ENCODE measurements around the gene MAP3K12. TPM values are rescaled to one million over a fixed set of nuclear protein-coding genes. Genes with fewer than 3 reads are reported as not detected.

MAP3K12 gene
- total RNA-seq, 1 experiment from 2014 or later = 11.6 TPM

DNA sequence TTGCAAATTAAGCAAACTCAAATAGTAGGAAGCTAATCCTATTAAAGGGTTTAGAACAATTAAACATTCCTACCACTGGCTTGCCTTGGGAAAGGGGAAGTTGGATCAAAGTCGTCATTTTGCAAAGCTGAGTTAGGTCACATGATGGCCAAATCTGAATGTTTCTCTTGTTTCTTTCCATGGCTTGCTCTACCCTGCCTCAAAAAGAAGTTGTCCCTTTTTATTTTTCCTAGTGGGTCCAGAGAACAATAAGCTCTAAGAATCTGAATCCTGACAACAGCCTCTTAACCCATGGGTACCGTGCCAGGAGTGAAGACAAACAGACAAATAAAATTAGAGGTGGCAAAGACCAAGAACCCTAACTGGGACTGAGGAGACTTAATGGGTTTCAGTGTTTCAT is 34.2 kb upstream of the MAP3K12 start:
- Histone ChIP-seq H3K27ac (ENCODE audit: low read depth, low read length, poor library complexity, severe bottlenecking) (no peak overlapping the region), H3K27me3 (replicated peaks; ENCODE audit: insufficient read depth, low read depth, low read length, poor library complexity) (no peaks in the 10 kb centered on the region), H3K36me3 (ENCODE audit: insufficient read depth, low read length, poor library complexity, severe bottlenecking) (peaks cover 47% of the 10 kb centered on the region), H3K4me1 (ENCODE audit: insufficient read depth, low read length, poor library complexity, severe bottlenecking) (peaks cover 3% of the 10 kb centered on the region), H3K4me3 (ENCODE audit: low read depth, low read length, poor library complexity, severe bottlenecking) (no peak overlapping the region), H3K9me3 (ENCODE audit: low read depth, low read length, poor library complexity, severe bottlenecking) (no peaks in the 10 kb centered on the region)
- no peak for DNase-seq (ENCODE audit: low spot score)
- ChIA-PET CTCF (no interaction called here), POLR2A (ENCODE audit: low non-redundant PET) (no interaction called here)
- no TSS peak for BruUV-seq (replicated peaks)
- intact Hi-C loops (cut with micrococcal nuclease; ENCODE audit: unreplicated experiment) = no loop called here
- TF ChIP-seq, protein P1, sequence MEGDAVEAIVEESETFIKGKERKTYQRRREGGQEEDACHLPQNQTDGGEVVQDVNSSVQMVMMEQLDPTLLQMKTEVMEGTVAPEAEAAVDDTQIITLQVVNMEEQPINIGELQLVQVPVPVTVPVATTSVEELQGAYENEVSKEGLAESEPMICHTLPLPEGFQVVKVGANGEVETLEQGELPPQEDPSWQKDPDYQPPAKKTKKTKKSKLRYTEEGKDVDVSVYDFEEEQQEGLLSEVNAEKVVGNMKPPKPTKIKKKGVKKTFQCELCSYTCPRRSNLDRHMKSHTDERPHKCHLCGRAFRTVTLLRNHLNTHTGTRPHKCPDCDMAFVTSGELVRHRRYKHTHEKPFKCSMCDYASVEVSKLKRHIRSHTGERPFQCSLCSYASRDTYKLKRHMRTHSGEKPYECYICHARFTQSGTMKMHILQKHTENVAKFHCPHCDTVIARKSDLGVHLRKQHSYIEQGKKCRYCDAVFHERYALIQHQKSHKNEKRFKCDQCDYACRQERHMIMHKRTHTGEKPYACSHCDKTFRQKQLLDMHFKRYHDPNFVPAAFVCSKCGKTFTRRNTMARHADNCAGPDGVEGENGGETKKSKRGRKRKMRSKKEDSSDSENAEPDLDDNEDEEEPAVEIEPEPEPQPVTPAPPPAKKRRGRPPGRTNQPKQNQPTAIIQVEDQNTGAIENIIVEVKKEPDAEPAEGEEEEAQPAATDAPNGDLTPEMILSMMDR (conservative IDR thresholded peaks at IDR 0.05; ENCODE audit: low read depth, low read length) = no peak
- no peak for TF ChIP-seq EZH2 (IDR thresholded peaks at IDR 0.05; ENCODE audit: borderline replicate concordance, low read depth, low read length, poor library complexity, severe bottlenecking)

- H3K4me3 ChIP-seq (ENCODE audit: low read depth, low read length, poor library complexity, severe bottlenecking) = no peak overlapping the region
- TF ChIP-seq, protein P1 (conservative IDR thresholded peaks at IDR 0.05; ENCODE audit: low read depth, low read length) = no peak
- no peak for TF ChIP-seq EZH2 (IDR thresholded peaks at IDR 0.05; ENCODE audit: borderline replicate concordance, low read depth, low read length, poor library complexity, severe bottlenecking)
- H3K9me3 ChIP-seq (ENCODE audit: low read depth, low read length, poor library complexity, severe bottlenecking) = no peaks in the 10 kb centered on the region
- H3K27me3 ChIP-seq (replicated peaks; ENCODE audit: insufficient read depth, low read depth, low read length, poor library complexity) = no peaks in the 10 kb centered on the region
- peaks cover 47% of the 10 kb centered on the region for H3K36me3 ChIP-seq (ENCODE audit: insufficient read depth, low read length, poor library complexity, severe bottlenecking)
- ChIA-PET CTCF (no interaction called here), POLR2A (ENCODE audit: low non-redundant PET) (no interaction called here)
- no peaks in the 10 kb centered on the region for H3K4me1 ChIP-seq (ENCODE audit: insufficient read depth, low read length, poor library complexity, severe bottlenecking)
- DNase-seq (ENCODE audit: low spot score) = no peak
- intact Hi-C loops (cut with micrococcal nuclease; ENCODE audit: unreplicated experiment) = no loop called here
- H3K27ac ChIP-seq (ENCODE audit: low read depth, low read length, poor library complexity, severe bottlenecking) = no peak overlapping the region
- no TSS peak for BruUV-seq (replicated peaks)
Measured at GRCh38 chr12:53532524-53533445, 33.5 kb upstream of the MAP3K12 start.

GRCh38 chr12:53532021-53532420 is 32.8 kb upstream of the MAP3K12 start:
- Histone ChIP-seq H3K9me3 (ENCODE audit: low read depth, low read length, poor library complexity, severe bottlenecking) (no peaks in the 10 kb centered on the region), H3K4me1 (ENCODE audit: insufficient read depth, low read length, poor library complexity, severe bottlenecking) (no peaks in the 10 kb centered on the region), H3K36me3 (ENCODE audit: insufficient read depth, low read length, poor library complexity, severe bottlenecking) (peaks cover 47% of the 10 kb centered on the region), H3K27ac (ENCODE audit: low read depth, low read length, poor library complexity, severe bottlenecking) (no peak overlapping the region), H3K27me3 (replicated peaks; ENCODE audit: insufficient read depth, low read depth, low read length, poor library complexity) (no peaks in the 10 kb centered on the region), H3K4me3 (ENCODE audit: low read depth, low read length, poor library complexity, severe bottlenecking) (no peak overlapping the region)
- BruUV-seq (replicated peaks) = no TSS peak
- TF ChIP-seq EZH2 (IDR thresholded peaks at IDR 0.05; ENCODE audit: borderline replicate concordance, low read depth, low read length, poor library complexity, severe bottlenecking) = no peak
- TF ChIP-seq, protein P1 (conservative IDR thresholded peaks at IDR 0.05; ENCODE audit: low read depth, low read length) = no peak
- no peak for DNase-seq (ENCODE audit: low spot score)
- intact Hi-C loops (cut with micrococcal nuclease; ENCODE audit: unreplicated experiment) = no loop called here
- ChIA-PET CTCF (no interaction called here), POLR2A (ENCODE audit: low non-redundant PET) (no interaction called here)

All from A673 (cell line).